Urinary bladder (tissue), 2 donors: Measurements from ENCODE around the gene DLK1. TPM values are rescaled to one million over a fixed set of nuclear protein-coding genes. Genes with fewer than 3 reads are reported as not detected.

Experiments used
- polyA plus RNA-seq: library from polyadenylated mRNA; stranded (reverse); fragments of 200-250 nt; gene quantifications from one replicate; pipeline ENCODE4 v1.2.3, GENCODE V29; 2013
- total RNA-seq: library from RNA; depleted of rRNA; stranded (reverse); fragments of >200 nt; gene quantifications from one replicate; pipeline ENCODE4 v1.2.3, GENCODE V29; 2014
- donor health status: healthy.

The DLK1 gene
- total and polyA plus RNA-seq, 2 donors = 7.1 to 87.3 TPM

Other genes starting within 250 kb of the DLK1 start
- gene BEGAIN, start 139.5 kb upstream of the DLK1 start, total RNA-seq = 3.1 TPM
- gene BEGAIN, start 139.5 kb upstream of the DLK1 start, polyA plus RNA-seq = 1.8 TPM
- gene MEG3, start 99.2 kb downstream of the DLK1 start, total RNA-seq = 530 TPM
- gene MEG3, start 99.2 kb downstream of the DLK1 start, polyA plus RNA-seq = 53.0 TPM
- gene RTL1, start 176.8 kb downstream of the DLK1 start, total RNA-seq = 0.37 TPM
- 0.01 TPM for gene RTL1, start 176.8 kb downstream of the DLK1 start, polyA plus RNA-seq